ENCODE results near the gene FAM53B.

GRCh38 chr10:124717911-124718741, 26.1 kb downstream of the FAM53B start:
- no peak for TF ChIP-seq CTCF (IDR thresholded peaks at IDR 0.05)
- no peak for TF ChIP-seq POLR2A (IDR thresholded peaks at IDR 0.05)
